HL-60 (cell line): ENCODE data around the gene NALCN.

ENCODE experiments used
- DNase-seq, 2 experiments: peaks; one replicate each; pipeline ENCODE4 v3.0.0-alpha.2; 2010 to 2020; ENCODE audit warnings: low read depth in 1 of 2, low spot score in 1 of 2
- H3K27ac ChIP-seq: fragments of 250-450 bp; sonication (Bioruptor Pico); replicated peaks from 2 replicates; pipeline ENCODE4 v1.5.1; 2020; ENCODE audit warnings: mild to moderate bottlenecking, moderate library complexity
- H3K27me3 ChIP-seq: fragments of 250-450 bp; sonication (Bioruptor Pico); 2 replicates; pipeline ENCODE4 v1.5.1; 2021; ENCODE audit warnings: mild to moderate bottlenecking, moderate library complexity; ENCODE audit not compliant: insufficient read depth, poor library complexity, severe bottlenecking
- H3K4me3 ChIP-seq: replicated peaks from 2 replicates; pipeline ENCODE4 v1.5.1; 2011; ENCODE audit warnings: mild to moderate bottlenecking, control low read depth, low read length; ENCODE audit not compliant: insufficient read depth
- CTCF ChIP-seq: IDR thresholded peaks from one replicate; pipeline ENCODE4 v1.5.1; 2011; ENCODE audit warnings: low read length, control low read depth, inconsistent platforms; ENCODE audit not compliant: insufficient read depth
- GABPA ChIP-seq: IDR thresholded peaks from 2 replicates; pipeline ENCODE4 v1.6.1; 2012; ENCODE audit warnings: low read depth
- POLR2AphosphoS5 ChIP-seq: IDR thresholded peaks from 2 replicates; pipeline ENCODE4 v1.6.1; 2012; ENCODE audit warnings: low read depth
- REST ChIP-seq: IDR thresholded peaks from 2 replicates; pipeline ENCODE4 v1.6.1; 2012; ENCODE audit warnings: low read depth; ENCODE audit not compliant: insufficient replicate concordance
- SPI1 ChIP-seq: IDR thresholded peaks from 2 replicates; pipeline ENCODE4 v1.6.1; 2012; ENCODE audit warnings: low read depth, mild to moderate bottlenecking, borderline replicate concordance

Gene NALCN

GRCh38 chr13:101140087-101140770, 276.1 kb downstream of the NALCN start:
- Histone ChIP-seq H3K27me3 (no peaks in the 10 kb centered on the region), H3K4me3 (no peak overlapping the region), H3K27ac (no peak overlapping the region)
- TF ChIP-seq POLR2AphosphoS5: no peak
- TF ChIP-seq REST: no peak
- TF ChIP-seq CTCF: no peak
- TF ChIP-seq GABPA: no peak
- no peak for TF ChIP-seq SPI1
- no peak for DNase-seq

GRCh38 chr13:101139081-101139480, 277.2 kb downstream of the NALCN start:
- Histone ChIP-seq H3K4me3 (no peak overlapping the region), H3K27me3 (no peaks in the 10 kb centered on the region), H3K27ac (no peak overlapping the region)
- TF ChIP-seq SPI1 (no peak), CTCF (no peak), GABPA (no peak), REST (no peak), POLR2AphosphoS5 (no peak)
- no peak for DNase-seq

GRCh38 chr13:101127741-101128353, 288.5 kb downstream of the NALCN start:
- TF ChIP-seq REST (no peak), SPI1 (no peak), CTCF (peak; percentile 60), GABPA (no peak), POLR2AphosphoS5 (no peak)
- H3K4me3 ChIP-seq: no peak overlapping the region
- H3K27ac ChIP-seq: no peak overlapping the region
- no peaks in the 10 kb centered on the region for H3K27me3 ChIP-seq
- DNase-seq: no peak
